Measurements from ENCODE around the gene SKP1. TPM values are rescaled to one million over a fixed set of nuclear protein-coding genes. Genes with fewer than 3 reads are reported as not detected.

The SKP1 gene
- total RNA-seq, 1 donor = 145 TPM

GRCh38 chr5:134136221-134136631 lies 40.5 kb downstream of the SKP1 start:
- Histone ChIP-seq H4K20me1 (ENCODE audit: insufficient read depth, low read length) (peaks cover 57% of the 10 kb centered on the region), H3K27me3 (ENCODE audit: insufficient read depth, low read length) (no peaks in the 10 kb centered on the region), H3K27ac (ENCODE audit: low read depth, low read length) (no peak overlapping the region), H3K4me3 (ENCODE audit: insufficient read depth, low read length) (no peak overlapping the region), H3K79me2 (ENCODE audit: insufficient read depth, low read length) (peaks cover 73% of the 10 kb centered on the region), H3K4me1 (ENCODE audit: insufficient read depth, low read length) (peaks cover 24% of the 10 kb centered on the region), H3K4me2 (ENCODE audit: insufficient read depth, low read length) (no peak overlapping the region), H3K36me3 (ENCODE audit: insufficient read depth, low read length) (peaks cover 38% of the 10 kb centered on the region), H3K9me3 (ENCODE audit: low read depth, low read length) (no peaks in the 10 kb centered on the region), H2AFZ (ENCODE audit: low read length) (no peak overlapping the region)
- DNase-seq (ENCODE audit: insufficient read length, low spot score, missing footprints) = peak; percentile 39
- TF ChIP-seq, protein P1, sequence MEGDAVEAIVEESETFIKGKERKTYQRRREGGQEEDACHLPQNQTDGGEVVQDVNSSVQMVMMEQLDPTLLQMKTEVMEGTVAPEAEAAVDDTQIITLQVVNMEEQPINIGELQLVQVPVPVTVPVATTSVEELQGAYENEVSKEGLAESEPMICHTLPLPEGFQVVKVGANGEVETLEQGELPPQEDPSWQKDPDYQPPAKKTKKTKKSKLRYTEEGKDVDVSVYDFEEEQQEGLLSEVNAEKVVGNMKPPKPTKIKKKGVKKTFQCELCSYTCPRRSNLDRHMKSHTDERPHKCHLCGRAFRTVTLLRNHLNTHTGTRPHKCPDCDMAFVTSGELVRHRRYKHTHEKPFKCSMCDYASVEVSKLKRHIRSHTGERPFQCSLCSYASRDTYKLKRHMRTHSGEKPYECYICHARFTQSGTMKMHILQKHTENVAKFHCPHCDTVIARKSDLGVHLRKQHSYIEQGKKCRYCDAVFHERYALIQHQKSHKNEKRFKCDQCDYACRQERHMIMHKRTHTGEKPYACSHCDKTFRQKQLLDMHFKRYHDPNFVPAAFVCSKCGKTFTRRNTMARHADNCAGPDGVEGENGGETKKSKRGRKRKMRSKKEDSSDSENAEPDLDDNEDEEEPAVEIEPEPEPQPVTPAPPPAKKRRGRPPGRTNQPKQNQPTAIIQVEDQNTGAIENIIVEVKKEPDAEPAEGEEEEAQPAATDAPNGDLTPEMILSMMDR (IDR thresholded peaks at IDR 0.05; ENCODE audit: extremely low read depth, low read depth, low read length) = no peak

- H3K4me1 ChIP-seq (ENCODE audit: insufficient read depth, low read length) = peaks cover 24% of the 10 kb centered on the region
- H2AFZ ChIP-seq (ENCODE audit: low read length) = no peak overlapping the region
- H3K4me3 ChIP-seq (ENCODE audit: insufficient read depth, low read length) = no peak overlapping the region
- H3K27me3 ChIP-seq (ENCODE audit: insufficient read depth, low read length) = no peaks in the 10 kb centered on the region
- TF ChIP-seq, protein P1 (IDR thresholded peaks at IDR 0.05; ENCODE audit: extremely low read depth, low read depth, low read length) = no peak
- peaks cover 55% of the 10 kb centered on the region for H4K20me1 ChIP-seq (ENCODE audit: insufficient read depth, low read length)
- peak; percentile 35 for DNase-seq (ENCODE audit: insufficient read length, low spot score, missing footprints)
- H3K4me2 ChIP-seq (ENCODE audit: insufficient read depth, low read length) = no peak overlapping the region
- H3K9me3 ChIP-seq (ENCODE audit: low read depth, low read length) = no peaks in the 10 kb centered on the region
- H3K36me3 ChIP-seq (ENCODE audit: insufficient read depth, low read length) = peaks cover 33% of the 10 kb centered on the region
- H3K79me2 ChIP-seq (ENCODE audit: insufficient read depth, low read length) = peaks cover 77% of the 10 kb centered on the region
- H3K27ac ChIP-seq (ENCODE audit: low read depth, low read length) = no peak overlapping the region
Measured at GRCh38 chr5:134135091-134135655, 41.6 kb downstream of the SKP1 start.

- H3K4me1 ChIP-seq (ENCODE audit: insufficient read depth, low read length) = peaks cover 16% of the 10 kb centered on the region
- peaks cover 44% of the 10 kb centered on the region for H4K20me1 ChIP-seq (ENCODE audit: insufficient read depth, low read length)
- no peak overlapping the region for H3K4me3 ChIP-seq (ENCODE audit: insufficient read depth, low read length)
- no peaks in the 10 kb centered on the region for H3K27me3 ChIP-seq (ENCODE audit: insufficient read depth, low read length)
- H3K79me2 ChIP-seq (ENCODE audit: insufficient read depth, low read length) = peaks cover 83% of the 10 kb centered on the region
- no peaks in the 10 kb centered on the region for H3K9me3 ChIP-seq (ENCODE audit: low read depth, low read length)
- no peak overlapping the region for H3K4me2 ChIP-seq (ENCODE audit: insufficient read depth, low read length)
- TF ChIP-seq, protein P1 (IDR thresholded peaks at IDR 0.05; ENCODE audit: extremely low read depth, low read depth, low read length) = no peak
- no peak overlapping the region for H2AFZ ChIP-seq (ENCODE audit: low read length)
- DNase-seq (ENCODE audit: insufficient read length, low spot score, missing footprints) = peak; percentile 56
- H3K27ac ChIP-seq (ENCODE audit: low read depth, low read length) = peak overlapping the region; percentile 28
- peaks cover 34% of the 10 kb centered on the region for H3K36me3 ChIP-seq (ENCODE audit: insufficient read depth, low read length)
Measured at GRCh38 chr5:134133995-134134541, 42.7 kb downstream of the SKP1 start.

- H4K20me1 ChIP-seq (ENCODE audit: insufficient read depth, low read length) = peaks cover 43% of the 10 kb centered on the region
- H3K79me2 ChIP-seq (ENCODE audit: insufficient read depth, low read length) = peaks cover 90% of the 10 kb centered on the region
- H3K36me3 ChIP-seq (ENCODE audit: insufficient read depth, low read length) = peaks cover 37% of the 10 kb centered on the region
- H2AFZ ChIP-seq (ENCODE audit: low read length) = no peak overlapping the region
- TF ChIP-seq, protein P1 (IDR thresholded peaks at IDR 0.05; ENCODE audit: extremely low read depth, low read depth, low read length) = no peak
- H3K4me2 ChIP-seq (ENCODE audit: insufficient read depth, low read length) = no peak overlapping the region
- H3K9me3 ChIP-seq (ENCODE audit: low read depth, low read length) = no peaks in the 10 kb centered on the region
- no peaks in the 10 kb centered on the region for H3K27me3 ChIP-seq (ENCODE audit: insufficient read depth, low read length)
- no peak overlapping the region for H3K27ac ChIP-seq (ENCODE audit: low read depth, low read length)
- DNase-seq (ENCODE audit: insufficient read length, low spot score, missing footprints) = peak; percentile 17
- no peak overlapping the region for H3K4me3 ChIP-seq (ENCODE audit: insufficient read depth, low read length)
- peaks cover 9% of the 10 kb centered on the region for H3K4me1 ChIP-seq (ENCODE audit: insufficient read depth, low read length)
Measured at GRCh38 chr5:134133188-134133994, 43.4 kb downstream of the SKP1 start.
